Upper lobe of left lung (tissue), 6 donors: ENCODE results near the gene BSN. TPM values are rescaled to one million over a fixed set of nuclear protein-coding genes. Genes with fewer than 3 reads are reported as not detected.

Experiments used
- ATAC-seq, 2 donors: fragments of 200-7000 bp; cut with Tn5 transposase; one replicate each; pipeline ENCODE4 v1.9.1; 2022; ENCODE audit warnings: mild to moderate bottlenecking in 2 of 2, moderate library complexity in 2 of 2; ENCODE audit not compliant: low FRiP score in 2 of 2
- DNase-seq, 2 donors: peaks; one replicate each; pipeline ENCODE4 v3.0.0-alpha.2; 2019 to 2020
- H3K27ac ChIP-seq, 4 donors: fragments of 200-600 bp; sonication (generic); one replicate each; pipeline ENCODE4 v1.5.1; 2016 to 2019
- H3K27me3 ChIP-seq, 4 donors: fragments of 200-600 bp; sonication (generic); one replicate each; pipeline ENCODE4 v1.5.1; 2017 to 2019
- H3K36me3 ChIP-seq, 4 donors: fragments of 200-600 bp; sonication (generic); one replicate each; pipeline ENCODE4 v1.5.1; 2016 to 2019
- H3K4me1 ChIP-seq, 4 donors: fragments of 200-600 bp; sonication (generic); one replicate each; pipeline ENCODE4 v1.5.1; 2018 to 2019
- H3K4me3 ChIP-seq, 4 donors: fragments of 200-600 bp; sonication (generic); one replicate each; pipeline ENCODE4 v1.5.1; 2017 to 2019; ENCODE audit warnings: mild to moderate bottlenecking in 2 of 4, moderate library complexity in 1 of 4
- H3K9me3 ChIP-seq, 4 donors: fragments of 200-600 bp; sonication (generic); one replicate each; pipeline ENCODE4 v1.5.1; 2018 to 2019
- EP300 ChIP-seq, 4 donors: sonication (generic); formaldehyde crosslinking; IDR thresholded peaks; one replicate each; pipeline ENCODE4 v1.5.1; 2017; ENCODE audit warnings: antibody characterized with exemption in 4 of 4, control low read depth in 2 of 4
- POLR2A ChIP-seq, 4 donors: fragments of 450-650 bp; IDR thresholded peaks; one replicate each; pipeline ENCODE4 v1.5.1; 2016 to 2017; ENCODE audit warnings: antibody characterized with exemption in 4 of 4, mild to moderate bottlenecking in 2 of 4
- POLR2AphosphoS5 ChIP-seq, 2 donors: sonication (generic); formaldehyde crosslinking; IDR thresholded peaks; one replicate each; pipeline ENCODE4 v1.5.1; 2017; ENCODE audit warnings: antibody characterized with exemption in 2 of 2
- WGBS, 2 donors: methylation state at CpG; one replicate each; pipeline ENCODE4 v1.1.5; 2017 to 2018; 5-methylcytosine and 5-hydroxymethylcytosine counted together
- total RNA-seq, 6 donors: library from RNA; depleted of rRNA in 4 of 6; stranded (reverse); fragments of >200 nt in 4 of 6; gene quantifications; one replicate each; pipeline versions ENCODE4 v1.1.0 to v1.2.1, GENCODE V29; 2016 to 2021
- TF ChIP-seq, protein P1 (sequence below), 6 experiments: fragments of 450-650 bp in 4 of 6; fragments of 200-600 bp in 2 of 6; sonication (generic) in 2 of 6; IDR thresholded peaks; one replicate each; pipeline ENCODE4 v1.5.1; 2016 to 2019; ENCODE audit warnings: antibody characterized with exemption in 6 of 6
- donor health status: DM: no; HTN: no; CAD: no; lungs with moderate emphysema.
- donor health status: DM: no; HTN: yes; CAD: no; lungs with severe emphysema.

The BSN gene
- total RNA-seq, 6 donors from 2014 or later: 0.39 to 1.1 (median 0.72) TPM

GRCh38 chr3:49625071-49625470, 70.8 kb downstream of the BSN start:
- no peak for ATAC-seq
- H3K9me3 ChIP-seq: no peaks in the 10 kb centered on the region
- DNase-seq: no peak
- H3K4me1 ChIP-seq: no peaks in the 10 kb centered on the region
- no peaks in the 10 kb centered on the region for H3K27me3 ChIP-seq
- H3K27ac ChIP-seq: no peak overlapping the region
- WGBS, 2 donors: 94 to 98% methylated on average over 10 to 12 of the region's 13 CpGs
- no peaks in the 10 kb centered on the region for H3K36me3 ChIP-seq
- TF ChIP-seq, protein P1, sequence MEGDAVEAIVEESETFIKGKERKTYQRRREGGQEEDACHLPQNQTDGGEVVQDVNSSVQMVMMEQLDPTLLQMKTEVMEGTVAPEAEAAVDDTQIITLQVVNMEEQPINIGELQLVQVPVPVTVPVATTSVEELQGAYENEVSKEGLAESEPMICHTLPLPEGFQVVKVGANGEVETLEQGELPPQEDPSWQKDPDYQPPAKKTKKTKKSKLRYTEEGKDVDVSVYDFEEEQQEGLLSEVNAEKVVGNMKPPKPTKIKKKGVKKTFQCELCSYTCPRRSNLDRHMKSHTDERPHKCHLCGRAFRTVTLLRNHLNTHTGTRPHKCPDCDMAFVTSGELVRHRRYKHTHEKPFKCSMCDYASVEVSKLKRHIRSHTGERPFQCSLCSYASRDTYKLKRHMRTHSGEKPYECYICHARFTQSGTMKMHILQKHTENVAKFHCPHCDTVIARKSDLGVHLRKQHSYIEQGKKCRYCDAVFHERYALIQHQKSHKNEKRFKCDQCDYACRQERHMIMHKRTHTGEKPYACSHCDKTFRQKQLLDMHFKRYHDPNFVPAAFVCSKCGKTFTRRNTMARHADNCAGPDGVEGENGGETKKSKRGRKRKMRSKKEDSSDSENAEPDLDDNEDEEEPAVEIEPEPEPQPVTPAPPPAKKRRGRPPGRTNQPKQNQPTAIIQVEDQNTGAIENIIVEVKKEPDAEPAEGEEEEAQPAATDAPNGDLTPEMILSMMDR (IDR thresholded peaks at IDR 0.05): no peak
- no peak for TF ChIP-seq POLR2AphosphoS5 (IDR thresholded peaks at IDR 0.05)
- TF ChIP-seq POLR2A (IDR thresholded peaks at IDR 0.05): no peak
- TF ChIP-seq EP300 (IDR thresholded peaks at IDR 0.05): no peak
- no peak overlapping the region for H3K4me3 ChIP-seq

DNA sequence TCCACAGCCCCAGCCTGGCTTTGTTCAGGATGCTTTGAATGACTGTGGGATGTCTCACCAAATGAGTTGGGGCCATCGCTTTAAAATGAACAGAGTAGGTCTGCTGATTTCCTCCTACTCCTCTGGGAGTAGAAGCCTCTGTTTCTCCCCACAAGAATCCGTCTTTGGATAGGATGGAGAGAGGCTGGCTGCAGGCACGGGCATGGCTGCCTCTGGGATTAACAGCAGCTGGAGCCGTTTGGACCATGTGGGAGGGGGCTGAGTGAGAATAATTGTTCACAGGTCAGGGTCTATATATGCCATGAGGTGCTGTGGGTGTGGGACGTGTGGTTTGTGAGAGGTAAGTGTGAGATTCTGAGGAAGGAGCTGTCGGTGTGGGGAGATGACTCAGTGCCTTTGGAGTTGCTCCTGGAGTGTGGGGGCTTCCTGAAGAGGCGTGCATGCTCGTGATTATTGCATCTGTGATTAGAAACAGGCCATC, 71.9 kb downstream of the BSN start:
- WGBS, 2 donors: 65 to 69% methylated on average over 8 of the region's 8 CpGs
- Histone ChIP-seq H3K36me3 (no peaks in the 10 kb centered on the region), H3K4me3 (no peak overlapping the region), H3K27me3 (no peaks in the 10 kb centered on the region), H3K4me1 (no peaks in the 10 kb centered on the region), H3K9me3 (no peaks in the 10 kb centered on the region), H3K27ac (no peak overlapping the region)
- DNase-seq: no peak
- TF ChIP-seq EP300 (IDR thresholded peaks at IDR 0.05) (no peak), POLR2A (IDR thresholded peaks at IDR 0.05) (no peak), POLR2AphosphoS5 (IDR thresholded peaks at IDR 0.05) (no peak)
- TF ChIP-seq, protein P1 (IDR thresholded peaks at IDR 0.05): no peak
- no peak for ATAC-seq

- no peak overlapping the region for H3K4me3 ChIP-seq
- ATAC-seq (no peak), DNase-seq (no peak)
- no peaks in the 10 kb centered on the region for H3K27me3 ChIP-seq
- WGBS, 2 donors: 73% methylated on average over 1 of the region's 1 CpG; no CpG with 5 or more reads in 1 of the 2 donors
- H3K4me1 ChIP-seq: no peaks in the 10 kb centered on the region
- TF ChIP-seq POLR2A (IDR thresholded peaks at IDR 0.05) (no peak), EP300 (IDR thresholded peaks at IDR 0.05) (no peak), POLR2AphosphoS5 (IDR thresholded peaks at IDR 0.05) (no peak)
- TF ChIP-seq, protein P1 (IDR thresholded peaks at IDR 0.05): no peak
- no peaks in the 10 kb centered on the region for H3K9me3 ChIP-seq
- H3K27ac ChIP-seq: no peak overlapping the region
- no peaks in the 10 kb centered on the region for H3K36me3 ChIP-seq
These were observed 72.5 kb downstream of the BSN start for GRCh38 chr3:49626796-49627195.

DNA sequence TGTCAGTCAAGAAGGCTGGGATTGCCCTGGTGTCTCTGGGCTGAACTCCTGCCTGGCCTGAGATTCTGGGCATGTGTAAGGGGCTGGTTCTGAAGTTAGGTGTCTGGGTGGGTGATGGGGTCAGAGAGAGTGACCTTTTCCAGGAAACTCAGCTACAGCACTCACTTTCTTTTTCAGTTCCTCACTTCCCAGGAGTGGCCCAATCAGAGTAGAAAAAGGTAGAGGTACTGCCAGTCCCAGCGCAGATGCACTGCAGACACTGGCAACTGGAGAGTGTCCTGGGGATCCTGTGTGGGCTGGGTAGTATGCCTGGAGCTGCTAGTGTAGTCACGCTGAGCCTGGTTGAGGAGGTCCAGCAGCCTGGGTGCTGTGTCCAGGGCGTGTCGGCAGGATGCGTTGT, 73.4 kb downstream of the BSN start:
- no peaks in the 10 kb centered on the region for H3K27me3 ChIP-seq
- H3K36me3 ChIP-seq: no peaks in the 10 kb centered on the region
- WGBS, 2 donors: 94 to 97% methylated on average over 5 of the region's 5 CpGs
- TF ChIP-seq EP300 (IDR thresholded peaks at IDR 0.05) (no peak), POLR2AphosphoS5 (IDR thresholded peaks at IDR 0.05) (no peak), POLR2A (IDR thresholded peaks at IDR 0.05) (no peak)
- TF ChIP-seq, protein P1 (IDR thresholded peaks at IDR 0.05): no peak
- DNase-seq (no peak), ATAC-seq (no peak)
- no peaks in the 10 kb centered on the region for H3K9me3 ChIP-seq
- H3K27ac ChIP-seq: no peak overlapping the region
- H3K4me3 ChIP-seq: no peak overlapping the region
- no peaks in the 10 kb centered on the region for H3K4me1 ChIP-seq

DNA sequence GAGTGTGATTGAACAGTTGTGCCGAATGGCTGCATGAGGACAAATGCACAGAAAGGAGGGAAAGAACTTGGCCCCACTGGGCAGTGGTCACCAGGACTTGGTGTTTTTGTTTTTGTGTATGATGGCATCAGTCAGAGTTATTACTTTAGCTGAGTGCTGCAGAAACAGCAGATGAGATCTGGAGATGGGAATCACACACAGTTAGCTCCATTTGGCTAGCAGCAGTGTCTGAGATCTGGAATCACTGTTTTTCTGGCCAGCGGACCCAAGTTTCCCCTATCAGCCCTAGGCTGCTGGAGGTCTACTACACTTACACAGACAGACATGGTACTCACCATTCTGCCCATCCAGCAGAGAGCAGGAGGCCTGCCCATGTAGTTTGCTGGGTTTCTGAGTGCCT, 74.0 kb downstream of the BSN start:
- TF ChIP-seq POLR2AphosphoS5 (IDR thresholded peaks at IDR 0.05): no peak
- TF ChIP-seq, protein P1 (IDR thresholded peaks at IDR 0.05): no peak
- no peak for TF ChIP-seq POLR2A (IDR thresholded peaks at IDR 0.05)
- TF ChIP-seq EP300 (IDR thresholded peaks at IDR 0.05): no peak
- WGBS, 2 donors: 87 to 93% methylated on average over 2 of the region's 2 CpGs
- Histone ChIP-seq H3K36me3 (no peaks in the 10 kb centered on the region), H3K27me3 (no peaks in the 10 kb centered on the region), H3K9me3 (no peaks in the 10 kb centered on the region), H3K27ac (no peak overlapping the region), H3K4me3 (no peak overlapping the region), H3K4me1 (no peaks in the 10 kb centered on the region)
- DNase-seq: no peak
- ATAC-seq: no peak
